Dendritic cell treated with granulocyte-macrophage colony-stimulating factor and Interleukin-4, amounts not matched to agents 40 ng/mL and 50 ng/mL, for 4 days (primary cell): ENCODE results near the gene ZNF672.

ENCODE experiments used
- H3K27ac Mint-ChIP-seq: one replicate; pipeline ENCODE4 v1.8.0; 2022; ENCODE audit warnings: mild to moderate bottlenecking, mixed read lengths
- H3K27me3 Mint-ChIP-seq: one replicate; pipeline ENCODE4 v1.8.0; 2022; ENCODE audit warnings: mild to moderate bottlenecking, mixed read lengths
- H3K36me3 Mint-ChIP-seq: one replicate; pipeline ENCODE4 v1.8.0; 2022; ENCODE audit warnings: low read depth, mixed read lengths
- H3K4me1 Mint-ChIP-seq: one replicate; pipeline ENCODE4 v1.8.0; 2022; ENCODE audit warnings: low read depth, mixed read lengths
- H3K4me3 Mint-ChIP-seq: one replicate; pipeline ENCODE4 v1.8.0; 2022; ENCODE audit warnings: mild to moderate bottlenecking, moderate library complexity, mixed read lengths
- H3K9me3 Mint-ChIP-seq: one replicate; pipeline ENCODE4 v1.8.0; 2022; ENCODE audit warnings: mixed read lengths
- intact Hi-C: fragments of 100-400 bp; cut with micrococcal nuclease; formaldehyde crosslinking; loops from one replicate; pipeline ENCODE4 v1.15.0; 2022

ZNF672 gene

DNA sequence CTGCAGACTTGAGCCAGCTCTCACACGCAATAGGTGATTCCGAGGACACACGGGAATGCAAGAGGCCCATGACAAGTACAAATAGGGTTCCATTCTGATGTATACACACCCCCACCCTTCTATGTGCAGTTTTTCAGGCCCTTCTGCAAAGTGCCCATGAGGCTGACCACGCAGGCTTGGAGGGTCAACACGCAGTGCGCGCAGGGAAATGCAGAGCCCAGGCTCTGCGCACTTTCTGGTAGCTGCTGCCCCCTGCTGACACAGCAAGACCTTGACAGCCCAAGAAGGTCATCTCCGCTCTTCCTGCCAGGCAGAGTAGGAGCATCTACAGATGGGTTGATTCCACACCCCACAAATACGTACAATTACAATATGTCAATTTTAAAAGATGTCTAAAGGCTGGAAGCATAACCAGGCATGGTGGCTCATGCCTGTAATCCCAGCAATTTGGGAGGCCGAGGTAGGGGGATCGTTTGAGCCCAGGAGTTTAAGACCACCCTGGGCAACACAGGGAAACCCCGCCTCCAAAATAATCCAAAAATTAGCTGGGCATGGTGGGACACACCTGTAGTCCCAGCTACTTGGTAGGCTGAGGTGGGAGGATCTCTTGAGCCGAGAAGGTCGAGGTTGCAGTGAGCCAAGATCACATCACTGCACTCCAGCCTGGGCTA, 30.8 kb upstream of the ZNF672 start:
- H3K4me3 Mint-ChIP-seq, result no peak overlapping the region

DNA sequence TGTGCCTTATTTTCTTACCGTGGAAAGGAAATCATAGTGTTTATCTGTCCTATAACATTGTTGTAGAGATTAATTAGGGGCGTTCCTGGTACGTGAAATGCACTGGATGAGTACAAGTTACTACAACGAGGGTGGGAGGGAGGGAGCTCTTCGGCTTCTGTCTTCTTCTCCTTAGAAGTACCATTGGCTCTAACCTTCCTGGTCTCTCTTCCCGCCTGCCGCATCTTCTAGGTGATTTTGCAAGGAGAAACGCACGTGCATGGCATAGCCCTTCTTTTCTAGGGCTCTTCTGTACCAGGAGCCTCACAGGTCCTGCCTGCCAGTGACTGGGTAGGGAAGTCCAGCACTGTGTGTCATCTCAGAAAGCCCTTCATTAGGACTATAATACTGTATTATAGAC, 29.1 kb upstream of the ZNF672 start:
- no peak overlapping the region for H3K27ac Mint-ChIP-seq
- H3K9me3 Mint-ChIP-seq, result no peaks in the 10 kb centered on the region
- peaks cover 51% of the 10 kb centered on the region for H3K36me3 Mint-ChIP-seq
- intact Hi-C loops, result no loop called here
- H3K4me3 Mint-ChIP-seq, result no peak overlapping the region
- H3K27me3 Mint-ChIP-seq, result no peaks in the 10 kb centered on the region
- peaks cover 75% of the 10 kb centered on the region for H3K4me1 Mint-ChIP-seq

More for the DNA sequence above, 30.8 kb upstream of the ZNF672 start:
- no peaks in the 10 kb centered on the region for H3K9me3 Mint-ChIP-seq
- peaks cover 71% of the 10 kb centered on the region for H3K4me1 Mint-ChIP-seq
- no peak overlapping the region for H3K27ac Mint-ChIP-seq
- H3K36me3 Mint-ChIP-seq, result peaks cover 34% of the 10 kb centered on the region
- intact Hi-C loops, result loop anchor here (1.0 to 2.0 kb wide), 4 partner anchors 102 to 402 kb away; no protein-coding TSS in a partner anchor
- H3K27me3 Mint-ChIP-seq, result no peaks in the 10 kb centered on the region

DNA sequence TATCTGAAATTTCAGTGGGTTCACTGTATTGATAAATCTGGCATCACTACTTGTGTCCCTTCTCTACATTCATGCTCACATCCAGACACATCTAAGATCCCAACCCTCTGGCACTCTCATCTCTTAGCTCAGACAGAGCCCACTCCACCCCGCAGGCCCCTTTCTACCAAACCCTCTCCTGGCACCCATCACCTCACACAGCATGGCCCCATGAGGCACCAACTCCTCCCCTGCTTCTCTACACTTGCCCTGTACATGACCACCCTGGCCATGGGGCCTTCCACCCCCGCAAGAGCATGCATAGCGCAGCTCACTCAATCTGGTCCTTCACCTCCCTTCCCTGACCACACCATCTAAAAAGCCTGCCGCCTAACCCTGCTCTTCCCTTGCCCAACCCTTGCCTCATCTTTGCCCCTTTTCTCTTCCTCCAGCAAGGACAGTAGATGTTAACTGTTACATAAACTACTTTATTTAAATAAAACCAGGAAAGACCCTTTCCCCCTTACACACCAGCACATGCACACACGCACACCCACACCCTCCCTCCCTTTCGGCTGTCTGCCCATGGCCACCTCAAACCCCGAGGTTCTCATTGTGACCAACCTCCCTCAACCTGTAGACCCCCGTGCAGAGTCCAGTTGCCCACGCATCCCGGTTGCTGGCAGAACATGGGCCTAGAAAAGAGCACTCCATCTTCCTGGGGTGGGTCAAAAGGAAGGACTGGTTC, 27.9 kb upstream of the ZNF672 start:
- Mint-ChIP-seq H3K9me3 (no peaks in the 10 kb centered on the region), H3K4me3 (no peak overlapping the region), H3K27ac (peak overlapping the region; percentile 33), H3K36me3 (peaks cover 64% of the 10 kb centered on the region), H3K27me3 (no peaks in the 10 kb centered on the region), H3K4me1 (peaks cover 62% of the 10 kb centered on the region)
- intact Hi-C loops, result no loop called here

DNA sequence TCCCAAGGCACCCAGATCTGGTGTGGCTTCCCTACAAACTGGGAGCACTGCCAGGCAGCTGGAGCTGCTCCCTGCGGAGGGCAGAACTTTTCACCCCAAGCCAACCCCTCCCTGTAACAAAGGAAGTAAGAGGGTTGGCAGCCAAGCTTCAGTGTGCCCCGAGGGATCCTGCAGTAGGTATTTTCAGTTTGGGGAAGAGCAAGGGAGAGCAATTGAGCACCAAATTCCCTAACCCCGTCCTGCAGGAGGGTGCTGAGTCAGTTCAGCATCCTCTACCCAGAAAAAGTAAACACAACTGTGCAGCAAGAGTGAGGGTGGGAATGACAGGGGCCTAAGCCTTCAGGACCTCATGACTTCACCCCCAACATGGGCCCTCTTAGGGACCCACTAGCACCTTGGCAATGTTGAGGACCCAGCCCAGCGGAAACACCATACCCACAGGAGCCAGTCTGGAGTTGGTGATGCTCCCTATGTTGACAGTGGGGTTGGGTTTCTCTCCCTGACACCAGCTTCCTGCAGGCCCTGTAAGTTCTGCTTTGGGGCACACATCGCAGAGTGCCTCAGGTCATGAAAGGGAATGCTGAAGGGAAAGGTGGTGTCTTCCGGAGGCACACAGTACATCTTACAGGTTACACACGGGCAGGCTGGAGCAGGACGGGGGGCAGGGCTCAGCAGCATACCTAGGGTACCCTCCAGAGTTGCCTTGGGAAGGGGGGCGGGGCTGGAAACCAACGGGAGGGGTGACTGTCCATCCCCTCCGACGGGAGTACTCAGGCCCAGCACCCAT, 27.1 kb upstream of the ZNF672 start:
- intact Hi-C loops, result no loop called here
- Mint-ChIP-seq H3K27me3 (no peaks in the 10 kb centered on the region), H3K27ac (peak overlapping the region; percentile 33), H3K4me3 (no peak overlapping the region), H3K4me1 (peaks cover 56% of the 10 kb centered on the region), H3K9me3 (no peaks in the 10 kb centered on the region), H3K36me3 (peaks cover 71% of the 10 kb centered on the region)

DNA sequence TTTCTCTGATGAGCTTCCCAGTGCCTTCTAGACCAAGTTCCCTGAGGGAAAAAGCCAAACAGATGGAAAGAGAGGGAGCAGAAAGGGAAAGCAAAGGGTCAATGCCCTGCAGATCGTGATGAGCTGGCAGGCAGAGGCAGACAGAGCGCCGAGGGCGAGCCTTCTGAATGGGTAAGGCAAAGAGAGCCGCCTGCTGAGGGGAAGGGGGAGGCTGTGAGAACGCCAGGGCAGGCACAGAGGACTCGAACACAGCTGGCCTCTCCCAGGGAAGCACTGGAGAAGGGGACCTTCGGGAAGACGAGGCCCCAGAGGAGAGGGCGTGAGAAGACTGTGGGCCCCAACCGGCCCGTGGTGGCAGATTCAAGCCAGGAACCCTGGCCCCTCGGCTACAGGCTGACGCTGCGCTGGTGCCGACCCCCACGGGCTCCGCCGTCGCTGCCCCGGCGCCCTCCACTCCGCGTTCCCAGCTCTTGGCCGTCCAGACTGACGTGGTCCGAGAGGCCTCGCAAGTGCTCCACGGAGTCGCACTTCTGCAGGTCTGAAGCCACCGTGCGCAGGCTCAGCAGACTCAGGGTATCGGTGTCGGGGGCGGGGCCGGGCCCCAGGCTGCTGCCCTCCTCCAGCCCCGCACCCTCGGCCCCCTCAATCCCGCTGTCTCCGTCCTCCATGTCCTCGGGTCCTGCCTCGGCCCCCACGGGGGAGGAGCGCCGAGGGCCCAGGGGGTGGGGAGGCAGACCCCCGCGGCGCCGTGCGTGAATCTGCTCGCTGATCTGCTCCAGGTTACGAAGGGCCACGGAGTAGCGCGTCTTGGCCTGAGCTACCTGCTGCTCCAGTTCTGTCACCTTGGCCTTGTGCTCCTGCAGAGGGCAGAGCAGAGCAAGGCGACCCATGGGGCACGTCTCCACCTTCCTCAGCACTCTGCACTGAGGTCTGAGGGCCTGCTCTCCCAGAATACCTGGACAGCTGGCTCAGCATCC, 26.2 kb upstream of the ZNF672 start:
- Mint-ChIP-seq H3K27ac (peak overlapping the region; percentile 47), H3K4me3 (no peak overlapping the region), H3K36me3 (peaks cover 80% of the 10 kb centered on the region), H3K4me1 (peaks cover 56% of the 10 kb centered on the region), H3K9me3 (no peaks in the 10 kb centered on the region), H3K27me3 (no peaks in the 10 kb centered on the region)
- intact Hi-C loops, result no loop called here

DNA sequence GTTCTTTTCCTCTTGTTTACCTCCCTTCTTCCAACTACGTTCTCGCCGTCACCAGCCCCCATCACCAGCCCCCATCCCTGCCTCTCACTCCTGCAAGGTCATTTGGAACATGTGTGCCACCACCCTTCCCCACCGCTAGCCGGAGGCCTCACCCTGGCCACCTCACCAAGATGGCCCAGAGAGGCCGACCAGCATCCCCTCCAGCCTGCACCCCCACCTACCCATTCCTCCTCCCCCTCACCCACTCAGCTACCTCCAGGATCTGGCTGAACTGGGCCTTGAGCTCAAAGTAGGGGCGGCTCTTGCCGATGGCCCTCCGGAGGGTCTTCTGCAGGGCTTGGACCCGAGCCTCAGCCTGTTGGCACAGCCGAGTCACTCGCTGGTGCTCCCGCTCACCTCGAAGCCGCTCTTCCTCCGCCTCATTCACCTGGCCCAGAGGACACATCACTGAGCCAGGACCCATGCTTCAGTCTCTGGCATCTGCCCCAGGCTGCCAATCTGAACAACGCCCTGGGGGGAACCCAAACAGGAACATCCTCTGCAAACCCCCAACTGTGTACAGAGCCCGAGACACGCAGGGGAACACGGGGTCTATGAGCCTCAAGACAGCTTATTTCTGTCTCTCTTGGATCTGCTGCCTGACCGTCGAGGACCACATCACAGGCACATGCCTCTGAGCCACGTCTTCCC, 25.1 kb upstream of the ZNF672 start:
- intact Hi-C loops, result no loop called here
- peak overlapping the region; percentile 47 for H3K27ac Mint-ChIP-seq
- peaks cover 60% of the 10 kb centered on the region for H3K4me1 Mint-ChIP-seq
- no peaks in the 10 kb centered on the region for H3K27me3 Mint-ChIP-seq
- H3K4me3 Mint-ChIP-seq, result no peak overlapping the region
- H3K9me3 Mint-ChIP-seq, result no peaks in the 10 kb centered on the region
- H3K36me3 Mint-ChIP-seq, result peaks cover 91% of the 10 kb centered on the region

DNA sequence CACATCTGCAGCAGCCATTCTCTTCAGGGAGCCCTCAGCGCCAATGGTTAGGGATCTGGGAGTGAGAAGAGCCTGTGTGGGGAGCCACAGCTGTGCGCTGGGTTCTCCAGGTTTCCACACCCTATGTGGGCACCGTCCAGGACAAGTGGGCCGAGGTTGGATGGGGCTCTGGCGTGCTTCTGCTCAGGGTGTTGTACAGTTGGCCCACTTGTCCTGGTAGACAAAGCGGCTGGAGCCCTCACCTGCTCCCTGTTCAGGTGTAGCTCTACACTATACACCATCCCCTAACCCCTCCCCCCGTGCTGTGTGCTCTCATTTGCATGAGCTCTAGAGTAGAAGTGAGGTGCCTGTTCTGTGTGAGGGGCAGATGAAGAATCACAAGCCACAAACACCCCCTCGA, 24.5 kb upstream of the ZNF672 start:
- intact Hi-C loops, result no loop called here
- no peaks in the 10 kb centered on the region for H3K9me3 Mint-ChIP-seq
- H3K27me3 Mint-ChIP-seq, result no peaks in the 10 kb centered on the region
- peaks cover 67% of the 10 kb centered on the region for H3K4me1 Mint-ChIP-seq
- H3K27ac Mint-ChIP-seq, result no peak overlapping the region
- no peak overlapping the region for H3K4me3 Mint-ChIP-seq
- H3K36me3 Mint-ChIP-seq, result peaks cover 95% of the 10 kb centered on the region

DNA sequence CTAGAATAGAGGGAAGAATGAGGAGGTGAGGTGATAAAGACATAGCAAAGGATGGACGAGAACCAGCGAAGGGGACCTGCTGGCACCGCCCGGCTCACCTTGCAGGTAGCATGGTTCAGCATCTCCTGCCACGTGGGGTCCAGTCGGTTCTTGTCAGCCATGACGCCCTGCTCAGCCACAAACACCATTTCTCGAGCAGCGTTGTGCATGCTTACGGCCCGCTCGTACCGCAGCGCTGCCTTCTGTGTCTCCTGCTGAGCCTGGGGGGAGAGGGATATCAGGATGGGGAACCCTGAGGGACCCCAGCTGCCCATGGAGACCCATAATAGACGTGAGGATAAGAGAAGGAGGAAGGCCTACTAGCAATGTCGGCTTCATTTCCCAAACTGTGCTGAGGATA, 23.7 kb upstream of the ZNF672 start:
- Mint-ChIP-seq H3K27ac (no peak overlapping the region), H3K27me3 (no peaks in the 10 kb centered on the region), H3K9me3 (no peaks in the 10 kb centered on the region), H3K4me3 (no peak overlapping the region), H3K4me1 (peaks cover 74% of the 10 kb centered on the region), H3K36me3 (peaks cover 100% of the 10 kb centered on the region)
- intact Hi-C loops, result no loop called here

DNA sequence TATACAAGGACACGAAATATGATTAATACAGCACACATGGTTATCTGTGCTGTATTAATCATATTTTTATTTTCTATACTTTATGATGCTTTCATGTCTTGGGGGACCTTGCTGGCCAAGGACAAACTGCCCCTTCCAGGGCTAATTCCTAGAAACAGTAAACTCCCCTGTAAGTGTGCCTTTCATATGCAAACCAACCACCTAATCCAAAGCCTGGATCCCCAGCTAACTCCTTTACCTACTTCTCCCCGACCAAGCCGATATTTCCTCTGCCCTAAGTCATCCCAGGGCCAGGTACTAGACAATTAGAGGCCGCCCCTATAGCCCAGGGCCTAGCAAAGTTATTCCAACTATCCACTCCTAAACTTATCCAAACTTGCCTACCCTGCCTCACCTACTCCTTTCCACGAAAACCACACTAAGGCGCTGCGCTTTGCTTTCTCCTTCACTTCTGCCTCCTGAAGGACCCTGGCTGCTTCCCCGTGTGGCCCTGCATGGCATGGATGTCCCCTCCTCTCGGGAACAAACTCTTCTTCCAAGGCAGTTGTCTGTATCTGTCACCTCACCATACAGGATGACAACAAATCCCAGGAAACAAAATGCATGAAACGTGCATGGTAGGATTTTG, 22.5 kb upstream of the ZNF672 start:
- intact Hi-C loops, result no loop called here
- H3K36me3 Mint-ChIP-seq, result peaks cover 100% of the 10 kb centered on the region
- H3K4me3 Mint-ChIP-seq, result no peak overlapping the region
- H3K27me3 Mint-ChIP-seq, result no peaks in the 10 kb centered on the region
- H3K9me3 Mint-ChIP-seq, result no peaks in the 10 kb centered on the region
- peaks cover 72% of the 10 kb centered on the region for H3K4me1 Mint-ChIP-seq
- H3K27ac Mint-ChIP-seq, result peak overlapping the region; percentile 1

DNA sequence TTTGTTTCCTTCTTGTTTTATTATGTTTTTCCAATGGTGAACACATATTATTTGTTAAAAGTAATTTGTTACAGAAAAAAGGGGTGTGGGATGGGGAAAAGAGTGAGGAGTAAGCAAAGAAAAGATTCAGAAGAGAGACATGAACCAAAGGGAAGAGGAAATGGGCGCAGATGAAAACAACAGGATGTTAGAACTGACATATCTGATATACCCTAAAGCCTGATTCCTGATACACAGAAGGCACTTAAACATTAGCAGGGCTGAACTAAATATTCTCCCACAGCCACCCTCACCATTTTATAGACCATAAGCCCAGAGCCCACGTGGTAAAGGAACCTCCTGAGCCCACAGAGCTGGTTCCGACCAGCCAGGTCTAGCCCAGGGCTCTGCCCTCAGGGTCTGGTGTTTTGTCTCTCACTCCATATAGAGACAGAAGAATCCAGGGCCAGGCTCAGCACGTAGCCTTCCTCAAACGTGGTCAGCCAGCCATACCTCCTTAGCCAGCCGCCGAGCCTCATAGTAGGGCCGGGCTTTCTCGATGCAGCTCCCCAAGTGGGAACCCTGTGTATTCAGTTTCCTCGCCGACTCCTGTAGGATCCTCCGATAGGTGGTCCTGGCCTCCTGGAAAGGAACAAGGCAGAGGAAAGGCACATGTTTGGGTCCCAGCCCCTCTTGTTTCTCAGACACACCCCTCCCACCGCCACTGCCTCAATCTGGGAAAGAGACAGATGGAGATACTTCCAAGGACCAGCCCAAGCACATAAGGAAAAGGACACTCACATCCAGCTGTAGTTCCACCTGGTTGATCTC, 21.8 kb upstream of the ZNF672 start:
- intact Hi-C loops, result no loop called here
- H3K4me1 Mint-ChIP-seq, result peaks cover 72% of the 10 kb centered on the region
- H3K4me3 Mint-ChIP-seq, result no peak overlapping the region
- H3K9me3 Mint-ChIP-seq, result no peaks in the 10 kb centered on the region
- no peaks in the 10 kb centered on the region for H3K27me3 Mint-ChIP-seq
- H3K36me3 Mint-ChIP-seq, result peaks cover 100% of the 10 kb centered on the region
- peak overlapping the region; percentile 1 for H3K27ac Mint-ChIP-seq

DNA sequence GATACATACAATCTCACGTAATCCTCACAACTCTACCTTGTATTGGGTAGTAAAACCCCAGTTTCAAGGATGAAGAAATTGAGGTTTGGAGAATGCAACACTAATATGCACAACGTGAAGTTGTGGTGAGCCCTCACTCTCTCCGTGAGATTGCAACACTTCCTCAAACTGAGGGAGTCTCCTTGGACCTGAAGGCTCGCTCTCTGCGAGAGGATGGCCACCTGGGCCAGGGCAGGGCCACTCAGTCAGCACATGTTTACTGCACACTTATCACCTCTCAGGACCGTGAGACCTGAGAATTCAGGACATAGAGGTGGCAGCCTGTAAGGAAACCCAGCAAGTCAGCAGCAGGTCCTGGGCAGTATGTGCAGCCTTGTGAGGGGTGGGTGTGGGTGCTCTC, 21.0 kb upstream of the ZNF672 start:
- Mint-ChIP-seq H3K27me3 (no peaks in the 10 kb centered on the region), H3K4me1 (peaks cover 74% of the 10 kb centered on the region), H3K27ac (peak overlapping the region; percentile 57), H3K36me3 (peaks cover 100% of the 10 kb centered on the region), H3K9me3 (no peaks in the 10 kb centered on the region), H3K4me3 (no peak overlapping the region)
- intact Hi-C loops, result no loop called here
